Caco-2 (cell line): Measurements from ENCODE around the gene PRDM10. TPM values are rescaled to one million over a fixed set of nuclear protein-coding genes. Genes with fewer than 3 reads are reported as not detected.
A peak's percentile ranks its signal among the peaks of the same experiment; 100 is the strongest.
"Not testable (repeated sequence)": the region's sequence is repeated elsewhere in the genome, so short reads cannot be mapped to it uniquely, and the experiment has no call there.

Source experiments
- BruUV-seq: library from RNA; stranded (reverse); fragments of 400-500 nt; replicated peaks from 2 replicates; lab custom pipeline; 2021; lab: Mats Ljungman, UMichigan
- CTCF ChIA-PET: fragments of 300-600 bp; sonication (Branson Sonifier 250); formaldehyde crosslinking; loops from one replicate; lab custom pipeline; 2022; ENCODE audit warnings: antibody characterized with exemption; lab: Charles Lee
- POLR2A ChIA-PET: fragments of 300-600 bp; sonication (Branson Sonifier 250); formaldehyde crosslinking; loops from one replicate; lab custom pipeline; 2022; ENCODE audit warnings: antibody characterized with exemption; lab: Charles Lee
- DNase-seq, 2 experiments: peaks; one replicate each; pipeline versions ENCODE4 v3.0.0 to v3.0.0-alpha.2; 2020 to 2022
- H3K27me3 ChIP-seq: replicated peaks from 2 replicates; pipeline ENCODE4 v1.6.0; 2011; ENCODE audit warnings: low read length; ENCODE audit not compliant: control insufficient read depth, insufficient read depth
- H3K36me3 ChIP-seq: 2 replicates; pipeline ENCODE4 v1.5.1; 2011; ENCODE audit warnings: low read length; ENCODE audit not compliant: control insufficient read depth, insufficient read depth
- H3K4me1 ChIP-seq: fragments of 250-450 bp; sonication (Bioruptor Pico); 2 replicates; pipeline ENCODE4 v1.5.1; 2020; ENCODE audit warnings: mild to moderate bottlenecking
- H3K4me3 ChIP-seq: 2 replicates; pipeline ENCODE4 v1.5.1; 2011; ENCODE audit warnings: low read depth, mild to moderate bottlenecking, control low read depth, low read length
- H3K9me3 ChIP-seq: fragments of 250-450 bp; sonication (Bioruptor Pico); 2 replicates; pipeline ENCODE4 v1.5.1; 2020; ENCODE audit warnings: mild to moderate bottlenecking, moderate library complexity
- H3K27ac Mint-ChIP-seq: one replicate; pipeline ENCODE4 v1.8.0; 2022; ENCODE audit warnings: mixed read lengths; ENCODE audit not compliant: unreplicated experiment
- H3K27me3 Mint-ChIP-seq: one replicate; pipeline ENCODE4 v1.8.0; 2022; ENCODE audit warnings: mixed read lengths; ENCODE audit not compliant: insufficient read depth, unreplicated experiment
- H3K36me3 Mint-ChIP-seq: one replicate; pipeline ENCODE4 v1.8.0; 2022; ENCODE audit warnings: mild to moderate bottlenecking, mixed read lengths; ENCODE audit not compliant: insufficient read depth, unreplicated experiment
- H3K4me1 Mint-ChIP-seq: one replicate; pipeline ENCODE4 v1.8.0; 2022; ENCODE audit warnings: low read depth, mixed read lengths; ENCODE audit not compliant: unreplicated experiment
- H3K4me3 Mint-ChIP-seq: one replicate; pipeline ENCODE4 v1.8.0; 2022; ENCODE audit warnings: mild to moderate bottlenecking, moderate library complexity, mixed read lengths; ENCODE audit not compliant: unreplicated experiment
- H3K9me3 Mint-ChIP-seq: one replicate; pipeline ENCODE4 v1.8.0; 2022; ENCODE audit warnings: mixed read lengths; ENCODE audit not compliant: unreplicated experiment
- CTCF ChIP-seq, 2 experiments: fragments of 200-600 bp in 1 of 2; IDR thresholded peaks; 1 replicate in 1 of 2; 2 replicates in 1 of 2; pipeline versions ENCODE4 v1.5.1 to v1.8.0; 2011 to 2022; ENCODE audit warnings: antibody characterized with exemption in 1 of 2, control low read depth in 1 of 2, inconsistent platforms in 1 of 2, low read depth in 1 of 2, low read length in 1 of 2, mild to moderate bottlenecking in 1 of 2, moderate library complexity in 1 of 2; ENCODE audit not compliant: insufficient read depth in 1 of 2, severe bottlenecking in 1 of 2, unreplicated experiment in 1 of 2
- intact Hi-C: fragments of 100-400 bp; cut with micrococcal nuclease; formaldehyde crosslinking; loops from one replicate; pipeline ENCODE4 v1.10.0; 2022; ENCODE audit not compliant: unreplicated experiment
- total RNA-seq: library from RNA; stranded (reverse); gene quantifications from 2 replicates; pipeline ENCODE4 v1.2.3, GENCODE V29; 2022

PRDM10 gene
- total RNA-seq, 1 experiment from 2014 or later, result 11.8 TPM

GRCh38 chr11:129871914-129872313, 130.7 kb downstream of the PRDM10 start:
- intact Hi-C loops, result no loop called here
- Mint-ChIP-seq H3K9me3 (no peaks in the 10 kb centered on the region), H3K27ac (no peak overlapping the region), H3K4me1 (peaks cover 1% of the 10 kb centered on the region), H3K27me3 (no peaks in the 10 kb centered on the region), H3K4me3 (no peak overlapping the region), H3K36me3 (peaks cover 83% of the 10 kb centered on the region)
- H3K4me3 ChIP-seq, result no peak overlapping the region
- CTCF ChIA-PET, result interaction anchor here (1.2 kb wide), 1 partner anchor 93 kb away, joined by 3 read pairs; no protein-coding TSS in a partner anchor
- no peaks in the 10 kb centered on the region for H3K9me3 ChIP-seq
- peaks cover 6% of the 10 kb centered on the region for H3K4me1 ChIP-seq
- TF ChIP-seq CTCF (IDR thresholded peaks at IDR 0.05; ENCODE audit: insufficient read depth in 1 of 2, low read depth in 1 of 2, low read length in 1 of 2, severe bottlenecking in 1 of 2, unreplicated experiment in 1 of 2), result no peak
- H3K27me3 ChIP-seq, result no peaks in the 10 kb centered on the region
- BruUV-seq, result no TSS peak
- H3K36me3 ChIP-seq, result peaks cover 15% of the 10 kb centered on the region
- POLR2A ChIA-PET, result no interaction called here
- no peak for DNase-seq

- POLR2A ChIA-PET, BruUV-seq, H3K9me3 Mint-ChIP-seq, H3K27me3 ChIP-seq, CTCF ChIA-PET, DNase-seq, H3K27me3 Mint-ChIP-seq, intact Hi-C loops, H3K4me3 ChIP-seq, H3K4me3 Mint-ChIP-seq, H3K9me3 ChIP-seq, H3K27ac Mint-ChIP-seq: not testable (repeated sequence)
- peaks cover 20% of the 10 kb centered on the region for H3K4me1 Mint-ChIP-seq
- peaks cover 84% of the 10 kb centered on the region for H3K36me3 Mint-ChIP-seq
- H3K36me3 ChIP-seq, result peaks cover 24% of the 10 kb centered on the region
- H3K4me1 ChIP-seq, result peaks cover 26% of the 10 kb centered on the region
Observed at GRCh38 chr11:129868626-129869025, 134.0 kb downstream of the PRDM10 start.

GRCh38 chr11:129866311-129866710, 136.3 kb downstream of the PRDM10 start:
- BruUV-seq, result no TSS peak
- H3K9me3 ChIP-seq, result peaks cover 3% of the 10 kb centered on the region; the same call in 1 of the 2 replicates

More at GRCh38 chr11:129866311-129866710, 136.3 kb downstream of the PRDM10 start:
- Mint-ChIP-seq H3K4me3 (peak overlapping the region; percentile 34), H3K27ac (peak overlapping the region; percentile 95), H3K27me3 (no peaks in the 10 kb centered on the region), H3K36me3 (peaks cover 95% of the 10 kb centered on the region), H3K9me3 (no peaks in the 10 kb centered on the region), H3K4me1 (peaks cover 31% of the 10 kb centered on the region)
- ChIA-PET POLR2A (interaction anchor here (0.6 to 1.3 kb wide), 2 partner anchors 25 to 87 kb away, joined by 3 to 4 read pairs; no protein-coding TSS in a partner anchor), CTCF (interaction anchor here (1.1 kb wide), 1 partner anchor 16 kb away, joined by 3 read pairs; no protein-coding TSS in a partner anchor)
- Histone ChIP-seq H3K27me3 (no peaks in the 10 kb centered on the region), H3K4me3 (no peak overlapping the region), H3K36me3 (peaks cover 24% of the 10 kb centered on the region), H3K4me1 (peaks cover 46% of the 10 kb centered on the region)
- no peak for TF ChIP-seq CTCF (IDR thresholded peaks at IDR 0.05; ENCODE audit: insufficient read depth in 1 of 2, low read depth in 1 of 2, low read length in 1 of 2, severe bottlenecking in 1 of 2, unreplicated experiment in 1 of 2)
- DNase-seq, result peak; percentile 39 to 66
- intact Hi-C loops, result no loop called here
